K562 (cell line): ENCODE results near the gene CIAO3. TPM values are rescaled to one million over a fixed set of nuclear protein-coding genes. Genes with fewer than 3 reads are reported as not detected.
A peak's percentile ranks its signal among the peaks of the same experiment; 100 is the strongest.

Experiments used
- ATAC-seq: fragments of 200-7000 bp; cut with Tn5 transposase; 3 replicates; pipeline ENCODE4 v1.9.1; 2020; ENCODE audit warnings: moderate library complexity
- BruUV-seq: library from RNA; stranded (reverse); fragments of 400-500 nt; replicated peaks from 2 replicates; lab custom pipeline; 2021; lab: Mats Ljungman, UMichigan
- CTCF ChIA-PET: fragments of 300-600 bp; formaldehyde crosslinking; extraction: SDS; loops from one replicate; lab custom pipeline; 2021; ENCODE audit warnings: low intra/inter-chr PET ratio; lab: Yijun Ruan, JAX
- POLR2A ChIA-PET: fragments of 300-600, 350-650 bp; sonication (Branson Sonifier 250); formaldehyde crosslinking; extraction: SDS; loops from one replicate; lab custom pipeline; 2021; ENCODE audit warnings: antibody characterized with exemption, inconsistent platforms; lab: Yijun Ruan, JAX
- DNase-seq, 4 experiments: peaks; one replicate each; pipeline versions ENCODE4 v3.0.0 to v3.0.0-alpha.2; 2011 to 2018; ENCODE audit warnings: low spot score in 3 of 4, mixed read lengths in 3 of 4; ENCODE audit errors: extremely low read depth in 1 of 4
- FAIRE-seq: peaks from 2 replicates; lab custom pipeline; 2011; peaks lifted over from hg19 to GRCh38; lab: Jason Lieb, UNC
- H2AFZ ChIP-seq: 2 replicates; pipeline ENCODE4 v1.6.0; 2011; ENCODE audit warnings: low read depth, low read length, control low read depth, inconsistent platforms
- H3K27ac ChIP-seq: fragments of 200-600 bp; 3 replicates; pipeline ENCODE4 v1.8.0; 2011; ENCODE audit warnings: low read depth, mild to moderate bottlenecking, control low read depth, inconsistent platforms, low read length, moderate library complexity, mixed read lengths; ENCODE audit errors: extremely low read depth
- H3K27me3 ChIP-seq, 2 experiments: fragments of 300-600 bp in 1 of 2; 2 replicates in 1 of 2; 3 replicates in 1 of 2; pipeline versions ENCODE4 v1.6.0 to v1.8.0; 2011; ENCODE audit warnings: inconsistent platforms in 2 of 2, low read length in 2 of 2, mild to moderate bottlenecking in 1 of 2, mixed read lengths in 1 of 2, moderate library complexity in 1 of 2; ENCODE audit not compliant: control insufficient read depth in 2 of 2, insufficient read depth in 2 of 2
- H3K36me3 ChIP-seq: fragments of 300-600 bp; 3 replicates; pipeline ENCODE4 v1.8.0; 2011; ENCODE audit warnings: mild to moderate bottlenecking, low read length, inconsistent platforms; ENCODE audit not compliant: control insufficient read depth, insufficient read depth
- H3K4me1 ChIP-seq, 2 experiments: fragments of 200-600 bp in 1 of 2; replicated peaks in 1 of 2; 2 replicates in 1 of 2; 3 replicates in 1 of 2; pipeline versions ENCODE4 v1.5.1 to v1.8.0; 2011; ENCODE audit warnings: inconsistent platforms in 2 of 2, low read length in 2 of 2, mild to moderate bottlenecking in 1 of 2, mixed read lengths in 1 of 2, moderate library complexity in 1 of 2; ENCODE audit not compliant: control insufficient read depth in 2 of 2, insufficient read depth in 2 of 2
- H3K4me2 ChIP-seq: 2 replicates; pipeline ENCODE4 v1.6.1; 2011; ENCODE audit warnings: low read length, control low read depth, inconsistent platforms, mixed read lengths; ENCODE audit not compliant: insufficient read depth
- H3K4me3 ChIP-seq: fragments of 200-600 bp; sonication (generic), shearing (Covaris generic); 2 replicates; pipeline ENCODE4 v1.5.1; 2016; ENCODE audit warnings: control low read depth, inconsistent platforms
- H3K79me2 ChIP-seq: fragments of 200-600 bp; 3 replicates; pipeline ENCODE4 v1.8.0; 2011; ENCODE audit warnings: low read length, inconsistent platforms; ENCODE audit not compliant: control insufficient read depth, insufficient read depth
- H3K9ac ChIP-seq, 2 experiments: 2 replicates each; pipeline versions ENCODE4 v1.6.0 to v1.6.1; 2011; ENCODE audit warnings: low read depth in 2 of 2, low read length in 2 of 2, control low read depth in 1 of 2, inconsistent platforms in 1 of 2, mild to moderate bottlenecking in 1 of 2, mixed read lengths in 1 of 2; ENCODE audit not compliant: insufficient read depth in 1 of 2
- H3K9me1 ChIP-seq: one replicate; pipeline ENCODE4 v1.6.0; 2011; ENCODE audit warnings: inconsistent platforms, mild to moderate bottlenecking, low read length, moderate library complexity; ENCODE audit not compliant: control insufficient read depth, insufficient read depth
- H3K9me3 ChIP-seq: replicated peaks from 2 replicates; pipeline ENCODE4 v1.5.1; 2011; ENCODE audit warnings: low read depth, low read length, inconsistent platforms; ENCODE audit not compliant: control insufficient read depth, insufficient read depth
- H4K20me1 ChIP-seq: replicated peaks from 2 replicates; pipeline ENCODE4 v1.6.1; 2011; ENCODE audit warnings: low read length, inconsistent platforms, mixed read lengths; ENCODE audit not compliant: control insufficient read depth, insufficient read depth
- AFF4 ChIP-seq: sonication (generic); formaldehyde crosslinking; IDR thresholded peaks from 2 replicates; pipeline ENCODE4 v1.8.0; 2023; ENCODE audit warnings: mild to moderate bottlenecking, missing genetic modification reagents
- HDGF ChIP-seq: fragments of 450-650 bp; IDR thresholded peaks from 2 replicates; pipeline ENCODE4 v1.6.1; 2016
- KLF1 ChIP-seq: fragments of 450-650 bp; IDR thresholded peaks from 2 replicates; pipeline ENCODE4 v1.6.1; 2016; ENCODE audit warnings: missing genetic modification characterization, missing compliant biosample characterization
- MEIS2 ChIP-seq: fragments of 450-650 bp; IDR thresholded peaks from 2 replicates; pipeline ENCODE4 v1.6.1; 2014; ENCODE audit warnings: mild to moderate bottlenecking; ENCODE audit not compliant: partially characterized antibody
- POLR3G ChIP-seq: IDR thresholded peaks from 2 replicates; pipeline ENCODE4 v1.6.1; 2011; ENCODE audit not compliant: insufficient read length, insufficient replicate concordance; ENCODE audit errors: extremely low read depth
- TBP ChIP-seq: optimal IDR thresholded peaks from 2 replicates; pipeline ENCODE3; 2011; ENCODE audit warnings: low read depth, low read length, improper control_type of control experiment
- TFAP4 ChIP-seq: sonication (generic); formaldehyde crosslinking; IDR thresholded peaks from 2 replicates; pipeline ENCODE4 v1.8.0; 2022; ENCODE audit warnings: missing genetic modification reagents, mild to moderate bottlenecking, moderate library complexity, borderline replicate concordance
- THRB ChIP-seq: fragments of 450-650 bp; formaldehyde crosslinking; conservative IDR thresholded peaks from 2 replicates; pipeline ENCODE4 v1.4.0; 2022; ENCODE audit warnings: mild to moderate bottlenecking, missing genetic modification characterization
- YBX1 ChIP-seq: fragments of 450-650 bp; IDR thresholded peaks from 2 replicates; pipeline ENCODE4 v1.7.1; 2016; ENCODE audit warnings: mild to moderate bottlenecking
- ZNF280B ChIP-seq: fragments of 250-450 bp; sonication (Bioruptor Pico); IDR thresholded peaks from 2 replicates; pipeline ENCODE4 v1.5.1; 2021; ENCODE audit warnings: mild to moderate bottlenecking
- WGBS: fragments of 100-300 bp; shearing (Covaris generic); methylation state at CpG from one replicate; pipeline ENCODE4 v1.1.6; 2016; ENCODE audit warnings: low coverage, mixed read lengths; ENCODE audit not compliant: insufficient coverage; ENCODE audit errors: missing lambda C conversion rate; 5-methylcytosine and 5-hydroxymethylcytosine counted together
- in situ Hi-C: fragments of 300-500 bp; cut with MboI; formaldehyde crosslinking; loops from 4 replicates; pipeline ENCODE4 v1.15.0; 2018; ENCODE audit warnings: inconsistent platforms, mixed read lengths
- intact Hi-C: fragments of 100-400 bp; cut with micrococcal nuclease; formaldehyde crosslinking; loops from 2 replicates; pipeline ENCODE4 v1.14.2; 2022
- polyA plus RNA-seq, 8 experiments: library from polyadenylated mRNA; depleted of rRNA in 4 of 8; stranded (reverse) in 5 of 8; unstranded in 3 of 8; fragments of >200 nt; fragmentation: Nextera tagmentation in 2 of 8; fragmentation: Illumina TruSeq in 1 of 8; extraction: Ambion mirVana in 2 of 8; extraction: Trizol in 1 of 8; gene quantifications; 2 replicates each; pipeline versions ENCODE4 v1.2.1 to v1.2.3, GENCODE V29; 2011 to 2014; ENCODE audit warnings: inconsistent platforms in 1 of 8, missing spikeins in 1 of 8
- total RNA-seq, 7 experiments: library from RNA; depleted of rRNA in 6 of 7; stranded (reverse); fragments of >200 nt in 6 of 7; fragmentation: Illumina TruSeq in 2 of 7; extraction: Trizol in 2 of 7; gene quantifications; 2 replicates each; pipeline versions ENCODE4 v1.2.1 to v1.2.3, GENCODE V29; 2011 to 2021; ENCODE audit warnings: low replicate concordance in 1 of 7

The CIAO3 gene
- total and polyA plus RNA-seq, 9 of the 15 experiments (the other 6 are each of a cell fraction or from before 2014, with no cell fraction given): 2.2 to 35.6 (median 18.7) TPM

- no peak overlapping the region for H3K27ac ChIP-seq
- 0 out of 2 replicates have a peak, but pooled peaks cover 3% of the 10 kb centered on the region for H4K20me1 ChIP-seq
- no peak overlapping the region for H3K4me2 ChIP-seq
- 15% methylated on average over 27 of the region's 29 CpGs for WGBS
- no peak for DNase-seq
- no peaks in the 10 kb centered on the region for H3K9me1 ChIP-seq
- no TSS peak for BruUV-seq
- H3K36me3 ChIP-seq: no peaks in the 10 kb centered on the region
- peaks cover 0 to 80% of the 10 kb centered on the region in 2 experiments; a peak in 2 of 5 replicates for H3K4me1 ChIP-seq
- no peak for TF ChIP-seq ZNF280B (CRISPR knock-in tag)
- peak; percentile 13; the same call in 1 of the 2 replicates for TF ChIP-seq TFAP4 (CRISPR knock-in tag)
- no peak for TF ChIP-seq KLF1 (tag)
- no peak for TF ChIP-seq HDGF
- TF ChIP-seq YBX1: no peak
- TF ChIP-seq MEIS2: no peak
- no peak for TF ChIP-seq POLR3G
- TF ChIP-seq AFF4: no peak
- no peak for TF ChIP-seq THRB
- peak; percentile 20 for TF ChIP-seq TBP
- TF ChIP-seq, all 486 proteins: peak for 2
- intact Hi-C loops: no loop called here
- H3K4me3 ChIP-seq: no peak overlapping the region
- FAIRE-seq (no peak), ATAC-seq (no peak)
- ChIA-PET CTCF (no interaction called here), POLR2A (interaction anchor here (1.0 to 1.5 kb wide), 2 partner anchors 24 to 25 kb away, joined by 3 to 4 read pairs; partner anchors contain the start of gene CIAO3)
- H3K9ac ChIP-seq: peak overlapping the region in 1 of 2 experiments; percentile 61; a peak in 1 of 4 replicates
- H3K9me3 ChIP-seq: no peaks in the 10 kb centered on the region
- in situ Hi-C loops: no loop called here
- no peaks in the 10 kb centered on the region for H3K79me2 ChIP-seq
- no peak overlapping the region for H2AFZ ChIP-seq
- peaks cover 0 to 6% of the 10 kb centered on the region in 2 experiments; a peak in 1 of 5 replicates for H3K27me3 ChIP-seq
Observed at GRCh38 chr16:766008-766819, 25.4 kb upstream of the CIAO3 start.
